T1000 (cell line): ENCODE results near the gene SLCO4A1.
"Not testable (repeated sequence)": the region's sequence is repeated elsewhere in the genome, so short reads cannot be mapped to it uniquely, and the experiment has no call there.

Experiments used
- DNase-seq: peaks from one replicate; lab custom pipeline; 2025; ENCODE audit warnings: mixed read lengths; lab: John Stamatoyannopoulos, UW

SLCO4A1 gene

DNA sequence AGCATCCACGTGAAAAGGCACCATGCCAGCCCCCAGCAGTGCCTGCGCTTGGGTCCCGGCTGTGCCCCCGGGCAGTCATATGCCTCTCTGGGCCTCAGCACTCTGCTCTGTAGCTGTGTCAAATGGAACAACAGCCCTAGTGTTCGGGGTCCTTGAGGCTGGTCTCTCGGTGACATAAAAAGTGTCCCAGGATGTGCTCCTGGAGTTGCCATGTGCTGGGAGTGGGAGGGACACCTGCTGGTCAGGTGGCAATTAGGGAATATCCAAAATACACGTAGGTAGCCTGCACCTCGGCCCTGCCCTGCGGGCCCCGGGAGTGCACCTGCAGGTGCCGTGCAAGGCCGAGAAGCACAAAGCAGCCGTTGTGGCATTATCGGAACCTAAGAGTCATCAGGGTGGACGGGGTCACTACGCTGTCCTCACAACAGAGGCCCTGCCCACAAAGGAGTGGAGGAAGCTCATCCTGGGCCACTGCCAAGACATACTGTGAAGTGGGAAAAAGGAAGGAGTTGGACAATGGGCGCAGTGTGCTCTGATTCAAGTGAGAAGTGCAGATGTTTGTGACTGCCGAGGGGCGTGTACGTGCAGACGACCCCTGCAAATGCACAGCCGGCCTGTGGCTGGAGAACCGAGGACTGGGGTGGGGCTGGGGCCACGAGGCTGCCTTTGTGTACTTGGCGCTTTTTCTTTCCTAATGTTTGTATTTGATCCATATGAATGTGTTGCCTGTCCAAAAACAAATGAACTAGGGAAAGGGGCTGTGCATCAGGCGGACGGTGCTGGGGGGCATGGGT lies 24.6 kb downstream of the SLCO4A1 start:
- no peak for DNase-seq

DNA sequence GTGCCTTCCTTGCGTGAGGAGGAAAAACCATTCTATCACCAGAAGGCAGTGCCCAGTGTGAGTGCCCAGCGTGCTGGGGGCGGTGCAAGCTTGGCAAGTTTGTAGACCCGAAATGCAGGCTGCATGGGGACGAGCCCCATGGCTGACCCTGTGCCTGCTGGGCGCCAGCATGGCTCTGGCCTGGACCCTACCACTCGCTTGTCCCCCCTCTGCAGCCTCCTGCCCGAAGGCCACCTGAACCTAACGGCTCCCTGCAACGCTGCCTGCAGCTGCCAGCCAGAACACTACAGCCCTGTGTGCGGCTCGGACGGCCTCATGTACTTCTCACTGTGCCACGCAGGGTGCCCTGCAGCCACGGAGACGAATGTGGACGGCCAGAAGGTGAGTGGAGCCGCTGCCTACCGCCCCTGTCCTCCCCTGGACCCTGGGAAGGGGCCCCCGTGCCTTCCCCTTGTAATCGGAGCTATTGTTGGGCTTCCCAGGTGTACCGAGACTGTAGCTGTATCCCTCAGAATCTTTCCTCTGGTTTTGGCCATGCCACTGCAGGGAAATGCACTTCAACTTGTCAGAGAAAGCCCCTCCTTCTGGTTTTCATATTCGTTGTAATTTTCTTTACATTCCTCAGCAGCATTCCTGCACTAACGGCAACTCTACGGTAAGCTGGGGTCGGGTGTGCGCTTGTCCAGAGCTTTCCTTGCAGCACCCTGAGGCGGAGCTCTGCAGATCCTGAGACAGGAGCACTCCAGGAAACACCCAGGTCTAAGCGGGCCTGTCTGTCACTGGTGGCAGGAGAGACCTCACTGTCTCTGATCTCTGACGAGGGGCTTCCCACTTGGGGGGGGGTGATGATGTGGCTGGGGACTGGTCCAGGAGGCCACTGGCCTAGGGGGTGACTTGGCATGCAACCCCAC lies 25.5 kb downstream of the SLCO4A1 start:
- no peak for DNase-seq

GRCh38 chr20:62668441-62669027 lies 26.2 kb downstream of the SLCO4A1 start:
- DNase-seq = peak; percentile 56

DNA sequence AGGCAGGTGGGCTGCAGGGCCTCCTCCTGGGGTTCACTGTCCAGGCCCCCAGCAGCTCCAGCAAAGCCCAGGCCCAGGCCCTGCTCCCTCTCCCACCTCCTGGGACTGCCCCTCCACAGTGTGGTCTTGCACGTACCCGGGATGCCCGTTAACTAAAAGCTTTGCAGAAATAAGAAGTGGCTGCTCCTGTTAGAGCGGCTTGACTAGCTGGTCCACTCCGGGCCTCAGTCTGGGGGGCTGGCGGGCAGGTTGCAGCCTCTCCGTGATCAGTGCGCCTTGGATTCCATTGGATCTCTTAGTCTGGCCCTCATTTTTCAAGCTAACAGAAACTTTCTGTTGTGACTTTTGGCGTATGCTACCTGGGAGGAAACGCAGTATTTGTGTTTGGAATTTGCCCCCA lies 26.9 kb downstream of the SLCO4A1 start:
- no peak for DNase-seq

GRCh38 chr20:62670156-62670555 lies 27.9 kb downstream of the SLCO4A1 start:
- no peak for DNase-seq

- no peak for DNase-seq
Observed at GRCh38 chr20:62670998-62671397, 28.7 kb downstream of the SLCO4A1 start.

DNA sequence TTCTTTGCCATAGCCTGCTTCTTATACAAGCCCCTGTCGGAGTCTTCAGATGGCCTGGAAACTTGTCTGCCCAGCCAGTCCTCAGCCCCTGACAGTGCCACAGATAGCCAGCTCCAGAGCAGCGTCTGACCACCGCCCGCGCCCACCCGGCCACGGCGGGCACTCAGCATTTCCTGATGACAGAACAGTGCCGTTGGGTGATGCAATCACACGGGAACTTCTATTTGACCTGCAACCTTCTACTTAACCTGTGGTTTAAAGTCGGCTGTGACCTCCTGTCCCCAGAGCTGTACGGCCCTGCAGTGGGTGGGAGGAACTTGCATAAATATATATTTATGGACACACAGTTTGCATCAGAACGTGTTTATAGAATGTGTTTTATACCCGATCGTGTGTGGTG lies 29.5 kb downstream of the SLCO4A1 start:
- no peak for DNase-seq

- no peak for DNase-seq
Observed at GRCh38 chr20:62674370-62674769, 32.1 kb downstream of the SLCO4A1 start.

- DNase-seq = no peak
Observed at GRCh38 chr20:62675156-62675876, 33.0 kb downstream of the SLCO4A1 start.

DNA sequence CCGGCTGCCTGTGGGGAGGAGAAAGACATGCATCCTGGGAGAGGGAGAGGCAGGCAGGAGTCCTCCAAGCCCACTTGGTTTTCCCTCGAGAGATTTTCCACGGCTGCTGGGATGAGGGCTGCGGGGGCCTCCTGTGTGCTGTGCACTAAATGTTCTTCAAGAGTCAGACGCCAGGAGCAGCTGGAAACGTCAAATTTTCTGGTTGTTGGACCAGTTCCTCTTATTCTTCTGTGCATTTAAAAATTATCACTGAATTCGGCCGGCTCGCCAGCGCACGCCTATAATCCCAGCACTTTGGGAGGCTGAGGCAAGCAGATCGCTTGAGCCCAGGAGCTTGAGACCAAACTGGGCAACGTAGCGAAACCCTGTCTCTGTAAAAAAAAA lies 33.6 kb downstream of the SLCO4A1 start:
- no peak for DNase-seq

DNA sequence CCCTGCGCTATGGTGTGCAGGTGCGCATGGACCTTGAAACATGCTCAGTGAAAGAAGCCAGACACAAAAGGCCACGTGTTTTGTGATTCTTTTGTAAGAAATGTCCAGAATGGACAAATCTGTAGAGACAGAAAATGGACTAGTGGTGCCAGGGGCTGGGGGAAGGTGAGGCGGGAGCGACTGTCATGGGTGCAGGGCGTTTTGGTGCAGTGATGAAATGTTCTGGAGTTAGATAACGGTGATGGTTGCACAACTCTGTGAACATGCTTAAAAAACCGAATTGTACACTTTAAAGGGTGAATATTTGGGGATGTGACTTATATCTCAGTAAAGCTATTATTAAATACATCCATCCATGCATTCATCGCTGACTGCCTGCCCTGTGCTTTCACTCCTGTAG lies 34.7 kb downstream of the SLCO4A1 start:
- no peak for DNase-seq

DNA sequence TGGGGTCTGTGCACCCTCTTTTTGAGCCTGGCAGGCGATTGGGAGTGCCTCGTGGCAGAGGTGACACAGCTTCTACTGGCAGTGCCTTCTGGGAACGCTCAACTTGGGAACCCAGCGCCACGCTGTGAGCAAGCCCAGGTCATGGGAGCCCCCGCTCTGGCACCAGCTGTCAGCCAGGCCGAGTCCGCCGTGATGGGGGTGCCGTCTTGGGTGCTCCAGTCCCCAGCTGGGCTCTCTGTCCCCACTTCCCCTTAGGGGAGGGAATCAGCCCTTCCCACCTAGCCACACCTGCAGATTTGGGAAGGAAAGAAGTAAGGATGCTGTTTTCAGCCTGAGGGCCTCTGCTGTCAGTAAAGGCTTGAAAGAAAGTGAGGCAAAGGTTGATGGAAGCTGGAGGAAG lies 35.4 kb downstream of the SLCO4A1 start:
- no peak for DNase-seq

GRCh38 chr20:62678553-62678952 lies 36.2 kb downstream of the SLCO4A1 start:
- no peak for DNase-seq

- no peak for DNase-seq
Observed at GRCh38 chr20:62679978-62680589, 37.8 kb downstream of the SLCO4A1 start.

- DNase-seq = no peak
Observed at GRCh38 chr20:62682912-62683517, 40.7 kb downstream of the SLCO4A1 start.

DNA sequence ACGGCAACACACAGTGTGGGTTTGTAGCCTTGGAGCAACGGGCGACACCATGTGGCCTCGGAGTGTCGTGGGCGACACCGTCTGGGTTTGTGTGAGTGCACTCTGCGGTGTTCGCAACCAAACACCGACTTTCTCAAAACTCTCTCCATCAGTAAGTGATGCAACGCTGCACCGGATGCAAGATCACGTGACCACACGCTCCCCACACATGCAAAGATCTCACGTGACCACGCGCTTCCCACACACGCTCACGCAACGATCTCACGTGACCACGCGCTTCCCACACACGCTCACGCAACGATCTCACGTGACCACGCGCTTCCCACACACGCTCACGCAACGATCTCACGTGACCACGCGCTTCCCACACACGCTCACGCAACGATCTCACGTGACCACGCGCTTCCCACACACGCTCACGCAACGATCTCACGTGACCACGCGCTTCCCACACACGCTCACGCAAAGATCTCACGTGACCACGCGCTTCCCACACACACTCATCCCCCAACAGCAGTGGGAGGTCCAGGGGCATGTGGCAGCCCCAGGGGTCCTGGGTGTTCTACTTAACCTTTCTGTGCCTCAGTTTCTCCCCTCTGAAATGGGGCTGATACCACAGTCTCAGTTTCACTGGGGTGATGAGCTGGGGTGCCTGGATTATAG lies 41.5 kb downstream of the SLCO4A1 start:
- not testable (repeated sequence) for DNase-seq

DNA sequence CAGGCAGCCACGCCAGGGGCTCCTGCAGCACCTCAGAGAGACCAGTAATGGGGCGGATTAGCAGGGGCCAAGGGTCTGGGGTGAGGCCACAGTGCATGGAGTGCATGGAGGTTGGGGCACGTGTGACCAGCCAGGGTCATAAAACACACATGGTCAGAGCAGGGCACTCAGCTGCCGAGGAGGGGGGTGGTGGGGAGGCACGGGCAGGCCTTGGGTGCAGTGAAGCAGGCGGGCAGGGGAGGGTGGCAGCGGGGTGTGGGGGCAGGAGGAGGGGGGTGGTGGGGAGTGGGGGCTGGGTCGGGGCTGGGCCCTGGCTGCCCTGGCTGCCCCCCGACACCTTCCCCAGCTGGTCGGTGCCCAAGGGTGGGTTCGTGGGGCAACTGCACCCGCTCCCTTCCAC lies 42.7 kb downstream of the SLCO4A1 start:
- DNase-seq = no peak

DNA sequence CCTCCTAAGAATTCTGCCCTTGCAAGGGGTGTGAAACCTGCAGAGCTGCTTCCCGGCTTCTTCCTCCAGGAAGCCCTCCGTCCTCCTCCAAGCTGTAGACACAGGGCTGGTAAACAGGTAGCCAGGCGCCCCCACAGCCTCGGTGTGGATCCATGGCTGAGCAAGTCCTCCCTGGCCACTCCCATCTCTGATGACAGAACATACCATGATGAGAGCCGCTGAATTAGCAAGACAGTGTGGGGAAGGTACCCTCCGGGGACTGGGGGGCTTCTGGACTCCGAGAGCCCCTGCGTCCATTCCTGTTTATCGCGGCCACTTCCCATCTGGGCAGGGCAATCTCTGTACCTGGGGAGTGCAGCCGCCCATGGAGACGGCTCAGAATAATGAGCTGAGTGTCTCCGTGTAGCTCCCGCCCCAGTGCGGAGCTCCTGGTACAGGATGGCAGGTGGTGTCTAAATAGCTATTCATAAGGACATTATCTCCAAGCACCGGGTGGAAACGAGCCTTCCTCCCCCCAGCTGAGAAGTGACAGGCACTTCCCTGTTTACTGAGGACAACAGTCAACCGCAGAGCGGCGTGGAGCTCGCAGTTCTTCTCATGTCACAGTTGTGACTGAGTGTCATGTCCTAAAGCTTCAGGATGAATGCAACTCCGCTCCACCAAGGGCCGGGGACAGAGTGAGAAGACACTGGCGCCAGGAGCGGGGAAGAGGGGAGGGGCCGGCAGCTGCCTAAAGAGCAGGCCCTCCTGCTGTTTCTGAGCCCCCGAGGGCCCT lies 43.7 kb downstream of the SLCO4A1 start:
- no peak for DNase-seq

GRCh38 chr20:62686869-62687830 lies 44.8 kb downstream of the SLCO4A1 start:
- DNase-seq = no peak
